Measurements from ENCODE around the gene STX8.
"Not testable (repeated sequence)": the region's sequence is repeated elsewhere in the genome, so short reads cannot be mapped to it uniquely, and the experiment has no call there.

STX8 gene

DNA sequence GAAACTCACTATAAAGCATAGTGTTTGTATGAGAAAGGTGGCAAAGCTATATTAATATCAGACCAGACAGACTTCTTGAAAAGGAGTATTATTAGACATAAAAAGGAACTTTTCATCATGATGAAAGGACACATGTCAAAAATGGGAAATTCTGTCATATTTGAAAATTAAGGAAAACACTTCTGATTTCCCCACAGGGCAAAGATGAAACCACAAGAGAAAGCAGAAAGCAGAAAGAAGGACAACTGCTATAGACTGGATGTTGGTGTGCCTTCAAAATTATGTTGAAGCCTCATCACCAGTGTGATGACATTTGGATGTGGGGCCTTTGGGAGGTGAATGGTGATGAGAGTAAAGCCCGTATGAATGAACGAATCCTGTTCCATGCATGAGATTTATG is 193.0 kb downstream of the STX8 start:
- no peak for DNase-seq

DNA sequence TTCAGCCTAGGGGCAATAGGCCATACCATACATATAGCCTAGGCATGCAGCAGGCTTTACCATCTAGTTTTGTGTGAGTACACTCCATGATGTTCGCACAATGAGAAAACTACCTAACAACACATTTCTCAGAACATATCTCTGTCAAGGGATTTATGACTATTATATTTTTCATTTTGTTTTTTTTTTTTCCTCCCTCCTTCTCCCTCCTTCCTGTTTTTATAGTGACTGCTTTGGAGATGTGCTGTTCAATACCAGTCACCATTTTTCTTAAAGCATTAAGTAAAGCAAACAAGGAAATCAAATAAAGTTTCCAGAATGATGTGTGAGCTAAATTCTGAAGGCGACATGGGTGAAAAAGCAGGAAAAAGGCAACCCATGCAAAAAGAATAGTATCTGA is 194.6 kb downstream of the STX8 start:
- DNase-seq = no peak

DNA sequence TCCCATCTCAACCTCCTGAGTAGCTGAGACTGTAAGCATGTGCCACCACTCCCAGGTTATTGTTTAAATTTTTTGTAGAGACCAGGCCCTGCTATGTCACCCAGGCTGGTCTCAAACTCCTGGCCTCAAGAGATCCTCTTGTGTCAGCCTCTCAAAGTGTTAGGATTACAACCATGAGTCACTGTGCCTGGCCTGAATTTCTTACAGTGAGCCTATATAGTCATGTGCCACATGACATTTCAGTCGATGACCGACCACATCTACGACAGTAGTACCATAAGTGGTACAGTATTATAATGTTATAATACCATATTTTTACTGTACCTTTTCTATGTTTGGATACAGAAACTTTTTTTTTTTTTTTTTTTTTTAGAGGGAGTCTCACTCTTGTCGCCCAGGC is 195.3 kb downstream of the STX8 start:
- DNase-seq = no peak

DNA sequence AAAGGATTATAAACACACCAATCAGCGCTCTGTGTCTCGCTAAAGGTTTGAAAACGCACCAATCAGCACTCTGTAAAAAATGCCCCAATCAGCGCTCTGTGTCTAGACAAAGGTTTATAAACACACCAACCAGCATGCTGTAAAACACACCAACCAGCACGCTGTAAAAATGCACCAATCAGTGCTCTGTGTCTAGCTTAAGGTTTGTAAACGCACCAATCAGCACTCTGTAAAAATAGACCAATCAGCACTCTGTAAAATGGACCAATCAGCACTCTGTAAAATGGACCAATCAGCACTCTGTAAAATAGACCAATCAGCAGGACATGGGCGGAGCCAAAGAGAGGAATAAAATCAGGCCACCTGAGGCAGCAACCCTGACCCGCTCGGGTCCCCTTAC is 199.4 kb downstream of the STX8 start:
- DNase-seq = not testable (repeated sequence)

DNA sequence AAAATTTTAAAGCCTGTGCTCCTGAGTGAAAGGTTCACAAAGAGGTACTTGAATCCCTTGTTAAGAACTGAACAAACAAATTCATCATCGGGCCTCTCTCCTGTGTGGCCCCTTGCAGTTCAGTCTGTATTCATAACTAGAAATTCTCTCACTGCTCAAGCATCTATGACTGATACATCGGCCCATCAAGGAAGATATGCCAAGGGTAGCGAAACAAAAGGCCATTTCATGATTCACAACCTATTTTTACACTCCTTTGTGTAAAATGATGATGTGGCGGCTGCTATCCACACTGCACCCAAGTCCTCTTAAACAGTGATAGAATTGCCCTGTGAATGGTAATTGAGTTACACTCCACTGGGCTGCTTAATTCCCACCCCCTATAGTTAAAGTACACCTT is 204.6 kb downstream of the STX8 start:
- DNase-seq = peak; percentile 90

DNA sequence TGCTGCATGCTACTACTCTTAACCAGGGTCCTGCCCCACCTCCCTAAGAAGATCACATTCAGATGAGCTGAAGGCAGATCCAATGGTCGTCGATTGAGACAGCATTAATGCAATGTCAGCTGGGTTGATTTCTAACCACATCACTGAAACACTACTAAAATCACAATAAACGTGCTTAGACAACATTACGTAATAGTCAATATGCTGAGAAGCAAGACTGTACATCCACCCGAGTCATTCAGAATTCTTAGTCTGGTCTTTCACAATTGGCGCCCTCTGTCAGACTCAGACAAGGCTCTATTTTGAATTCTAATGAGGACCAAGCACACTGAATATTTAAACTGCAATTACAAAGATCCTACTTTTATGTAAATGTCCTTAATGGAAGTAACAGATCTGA is 205.2 kb downstream of the STX8 start:
- peak; percentile 63 for DNase-seq

DNA sequence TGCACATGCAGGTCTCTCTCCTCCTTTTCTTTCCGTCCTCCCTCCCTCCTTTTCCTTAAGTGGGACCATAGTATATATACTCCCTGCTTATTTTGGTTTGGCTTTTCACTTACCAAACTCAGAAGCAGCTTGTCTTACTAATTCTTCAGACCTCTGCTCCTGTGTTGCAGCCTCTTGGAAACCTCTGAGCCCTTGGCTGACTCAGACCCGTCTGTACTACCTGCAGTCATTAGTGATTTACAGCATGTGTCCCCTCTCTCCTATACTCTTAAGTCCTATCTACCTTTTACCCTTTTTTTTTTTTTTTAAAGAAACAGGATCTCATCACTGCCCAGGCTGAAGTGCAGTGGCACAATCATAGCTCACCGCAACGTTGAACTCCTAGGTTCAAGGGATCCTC is 207.0 kb downstream of the STX8 start:
- no peak for DNase-seq

DNA sequence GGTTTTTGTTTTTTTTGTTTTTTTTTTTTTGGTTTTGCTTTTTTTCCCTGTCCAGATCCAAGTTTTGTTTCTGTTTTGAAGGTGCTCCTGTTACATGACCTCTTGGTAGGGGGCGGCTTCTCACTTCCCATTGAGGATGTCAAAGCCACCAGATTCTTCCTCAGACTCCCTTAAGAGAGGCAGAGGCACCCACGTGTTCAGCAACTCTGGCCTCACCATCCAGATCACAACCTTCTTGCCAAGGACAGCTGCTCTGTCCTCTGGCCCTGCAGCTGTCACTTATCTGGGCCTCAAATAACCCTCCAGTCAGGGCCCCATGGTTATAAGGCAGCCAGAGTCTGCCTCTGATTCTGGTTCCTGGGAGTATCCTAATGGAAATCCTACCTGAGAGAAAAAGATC is 208.5 kb downstream of the STX8 start:
- DNase-seq = no peak

DNA sequence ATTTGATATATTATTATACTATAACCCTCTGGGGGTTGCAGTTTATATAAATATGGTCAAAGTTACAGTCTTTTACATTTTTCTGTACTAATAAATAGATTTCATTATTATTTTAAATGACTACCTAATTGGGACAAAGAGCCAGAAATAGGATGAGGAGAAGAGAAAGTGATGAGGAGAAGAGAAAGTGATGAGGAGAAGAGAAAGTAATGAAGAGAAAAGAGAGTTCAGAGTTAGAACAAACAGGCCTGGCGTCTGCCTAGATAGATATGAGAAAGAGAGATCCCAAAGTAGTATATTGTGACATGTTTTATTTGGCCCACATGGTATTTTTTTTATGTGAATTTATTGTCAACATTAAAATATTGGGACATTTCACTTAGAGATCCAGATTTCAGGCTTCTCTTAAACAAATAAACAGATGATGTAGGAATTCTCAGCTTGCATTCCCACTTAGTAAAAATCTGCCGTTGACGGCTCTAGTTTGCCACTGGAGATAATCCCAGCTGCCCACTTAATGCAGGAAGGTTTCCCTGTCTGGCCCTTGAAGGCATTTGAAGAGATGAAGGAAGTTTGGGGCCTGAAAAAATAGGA is 210.7 kb downstream of the STX8 start:
- no peak for DNase-seq

DNA sequence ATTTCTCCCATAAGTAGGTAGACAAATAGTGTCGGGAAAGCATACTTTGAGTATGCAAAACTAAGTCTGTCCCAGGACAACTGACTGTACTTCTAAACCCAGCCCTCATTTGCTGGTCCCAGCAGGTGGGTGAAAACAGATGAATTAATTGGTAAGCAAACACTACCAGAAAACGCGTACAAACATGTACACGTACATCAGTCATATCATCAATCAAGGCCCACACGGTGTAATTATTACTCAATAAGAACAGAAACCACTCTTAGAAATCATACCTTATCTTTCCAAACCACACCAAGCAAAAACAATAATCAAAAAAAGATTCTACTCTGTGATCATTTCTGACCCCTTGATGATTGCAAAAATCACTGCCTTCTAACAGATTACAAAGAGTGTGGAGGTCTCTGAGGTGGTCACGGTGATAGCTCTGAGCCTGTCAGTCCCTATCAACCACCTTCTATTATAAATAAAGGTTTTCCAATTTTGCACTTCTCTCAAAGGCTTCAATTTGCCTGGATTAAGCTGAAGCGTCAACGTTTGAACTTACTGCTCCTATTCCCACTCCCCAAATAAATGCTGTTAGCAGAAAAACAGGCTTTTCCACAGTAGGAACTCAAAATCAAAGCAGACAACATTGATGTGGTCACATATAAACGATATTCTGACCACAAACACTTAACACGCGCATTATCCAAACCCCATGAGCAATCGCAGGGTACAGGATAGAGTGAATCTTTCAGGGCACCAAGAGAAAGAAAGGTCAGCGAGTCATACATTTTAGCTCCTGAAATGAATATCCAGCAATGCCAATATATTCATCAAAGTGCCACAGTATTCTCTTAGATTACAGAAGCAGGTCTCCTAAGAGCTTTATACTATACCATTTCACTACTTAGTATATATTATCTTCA is 211.9 kb downstream of the STX8 start:
- peak; percentile 40 for DNase-seq

DNA sequence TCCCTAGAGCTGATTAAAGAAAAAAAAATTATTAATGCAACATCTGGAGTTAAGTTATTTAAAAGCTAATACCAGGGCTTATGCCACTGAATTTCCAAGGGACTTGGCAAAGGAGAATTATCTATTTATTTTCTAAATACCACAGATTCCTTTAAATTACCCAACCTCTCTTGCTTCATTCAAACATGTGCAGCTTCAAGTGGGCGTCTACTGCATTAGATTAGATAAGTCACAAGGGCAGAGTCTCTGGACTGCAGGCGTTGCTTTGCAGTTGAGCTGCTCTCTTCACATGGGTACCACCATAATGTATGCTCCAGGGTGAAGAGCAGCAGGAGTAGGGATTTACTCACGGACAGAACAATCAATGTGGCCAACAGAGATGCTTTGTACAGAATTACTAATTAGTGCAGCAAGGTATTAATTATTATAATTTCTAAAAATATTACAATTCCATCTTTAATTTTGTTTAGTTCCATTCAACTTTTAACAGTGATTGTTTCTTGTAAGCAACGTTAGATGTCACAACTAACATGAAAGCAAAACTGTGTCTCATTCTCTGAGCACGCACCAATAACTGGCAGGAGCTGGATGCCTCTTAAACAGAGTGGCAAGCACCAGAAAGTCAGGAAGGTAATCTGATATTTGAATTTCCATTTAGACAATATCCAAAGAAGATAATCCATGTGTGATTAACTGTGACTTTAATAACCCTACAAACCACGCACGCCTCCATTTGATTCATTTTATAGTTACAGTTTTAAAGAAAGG is 214.2 kb downstream of the STX8 start:
- no peak for DNase-seq

DNA sequence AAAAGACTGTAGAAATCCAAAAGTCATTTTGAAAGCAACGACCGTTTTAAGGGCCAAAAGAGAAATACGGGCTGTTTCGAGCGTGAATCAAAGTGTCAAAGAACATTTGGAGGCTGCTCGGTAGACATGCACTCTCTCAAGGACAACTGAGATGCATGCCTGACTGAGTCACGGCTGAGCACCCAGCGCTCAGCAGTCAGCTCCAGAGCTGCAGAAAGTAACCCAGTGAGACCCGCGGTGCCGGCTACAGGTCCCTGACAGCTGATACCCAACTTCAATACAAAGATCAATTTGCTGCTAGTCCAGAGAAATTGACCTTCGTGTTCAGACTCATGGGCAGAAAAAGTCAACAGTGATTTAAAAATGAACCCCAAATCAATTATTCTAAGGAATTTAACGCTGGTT is 214.9 kb downstream of the STX8 start:
- DNase-seq = no peak

DNA sequence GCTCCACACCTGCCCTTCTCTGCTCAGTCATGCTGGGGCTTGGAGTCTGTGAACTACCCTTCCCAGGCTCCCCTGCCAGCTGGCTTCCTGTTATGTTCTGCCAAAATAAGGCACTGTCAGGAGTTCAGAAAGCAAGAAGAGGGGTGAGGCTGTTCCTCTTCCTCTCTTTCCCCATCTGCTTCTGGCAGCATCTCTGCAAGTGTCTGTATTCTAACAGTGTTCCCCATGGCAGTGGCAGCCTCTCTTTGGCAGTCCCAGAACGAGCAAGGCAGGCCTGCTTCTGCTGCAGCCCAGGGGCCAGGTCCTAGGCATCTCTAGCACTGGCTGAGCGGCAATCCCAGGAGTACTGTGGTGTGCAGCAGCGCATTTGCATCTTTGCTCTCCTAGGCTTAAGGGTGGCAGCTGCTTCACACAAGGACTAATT is 219.1 kb downstream of the STX8 start:
- DNase-seq = peak; percentile 49

DNA sequence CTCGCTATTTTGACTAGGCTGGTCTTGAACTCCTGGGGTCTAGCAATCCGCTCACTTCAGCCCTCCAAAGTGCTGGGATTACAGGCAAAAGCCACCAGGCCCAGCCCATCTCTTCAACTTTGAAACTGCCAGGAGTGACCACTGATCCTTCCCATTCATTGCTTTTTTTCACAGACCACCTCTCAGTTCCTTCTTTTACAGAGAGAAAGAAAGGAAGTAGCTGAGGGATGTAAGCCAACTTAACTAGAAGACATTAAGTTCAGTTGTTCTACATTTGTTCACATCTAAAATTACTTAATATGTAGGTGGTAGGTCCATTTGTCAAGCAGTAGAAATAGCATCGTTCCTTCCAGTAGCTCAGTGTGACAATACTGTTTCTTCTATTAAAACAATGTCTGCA is 219.8 kb downstream of the STX8 start:
- no peak for DNase-seq

DNA sequence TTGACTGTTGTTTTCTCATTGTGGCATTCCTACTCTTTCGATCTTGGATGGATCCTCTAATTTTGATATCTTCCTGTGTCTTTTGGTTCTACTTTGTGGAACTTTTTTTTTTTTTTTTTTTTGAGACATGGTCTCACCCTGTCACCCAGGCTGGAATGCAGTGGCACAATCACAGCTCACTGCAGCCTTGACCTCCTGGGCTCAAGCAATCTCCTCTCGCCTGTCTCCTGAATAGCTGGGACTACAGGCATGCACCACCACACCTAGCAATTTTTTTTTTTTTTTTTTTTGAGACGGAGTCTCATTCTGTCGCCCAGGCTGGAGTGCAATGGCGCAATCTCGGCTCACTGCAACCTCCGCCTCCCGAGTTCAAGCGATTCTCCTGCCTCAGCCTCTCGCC is 220.4 kb downstream of the STX8 start:
- not testable (repeated sequence) for DNase-seq

DNA sequence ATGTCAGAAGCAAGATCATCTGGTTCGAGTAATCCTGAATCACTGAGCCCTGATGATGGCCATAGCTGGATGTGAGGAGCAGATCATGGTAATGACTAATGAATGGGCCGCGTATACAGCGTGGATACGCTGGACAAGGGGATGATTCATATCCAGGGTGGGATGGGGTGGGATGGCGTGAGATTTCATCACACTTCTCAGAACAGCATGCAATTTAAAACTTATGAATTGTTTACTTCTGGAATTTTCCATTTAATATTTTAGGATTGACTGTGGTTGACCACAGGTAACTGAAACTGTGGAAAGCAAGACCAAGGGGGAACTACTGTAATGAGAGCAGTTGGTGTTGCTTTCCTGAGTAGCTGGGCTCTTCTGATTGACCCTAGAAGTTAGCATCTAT is 225.5 kb downstream of the STX8 start:
- no peak for DNase-seq

DNA sequence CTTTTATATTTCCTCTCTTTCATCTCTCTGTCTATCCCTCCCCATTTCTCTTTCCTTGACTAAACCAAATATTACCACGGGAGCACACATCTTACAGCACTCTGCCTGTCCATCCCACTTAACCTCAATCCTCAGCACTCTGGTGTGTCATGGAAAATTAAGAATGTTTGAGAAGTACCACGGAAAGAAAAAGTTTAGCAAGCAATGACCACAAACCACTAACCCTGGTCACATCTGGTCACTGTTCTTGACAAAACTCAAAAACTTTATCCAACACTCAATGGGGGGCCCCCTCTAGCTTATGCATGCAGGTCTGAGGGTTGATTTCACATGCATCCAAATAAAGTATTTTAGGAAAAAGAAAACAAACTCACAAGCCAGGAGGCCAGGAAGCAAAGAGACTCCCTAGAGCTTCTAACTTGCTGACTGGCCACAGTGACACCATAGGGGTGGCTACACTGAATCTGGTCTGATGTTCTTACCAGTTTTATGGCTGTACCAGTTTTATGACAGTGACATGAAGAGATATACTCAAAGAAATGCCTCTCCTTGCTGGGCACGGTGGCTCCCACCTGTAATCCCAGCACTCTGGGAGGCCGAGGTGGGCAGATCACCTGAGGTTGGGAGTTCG is 229.2 kb downstream of the STX8 start:
- no peak for DNase-seq

DNA sequence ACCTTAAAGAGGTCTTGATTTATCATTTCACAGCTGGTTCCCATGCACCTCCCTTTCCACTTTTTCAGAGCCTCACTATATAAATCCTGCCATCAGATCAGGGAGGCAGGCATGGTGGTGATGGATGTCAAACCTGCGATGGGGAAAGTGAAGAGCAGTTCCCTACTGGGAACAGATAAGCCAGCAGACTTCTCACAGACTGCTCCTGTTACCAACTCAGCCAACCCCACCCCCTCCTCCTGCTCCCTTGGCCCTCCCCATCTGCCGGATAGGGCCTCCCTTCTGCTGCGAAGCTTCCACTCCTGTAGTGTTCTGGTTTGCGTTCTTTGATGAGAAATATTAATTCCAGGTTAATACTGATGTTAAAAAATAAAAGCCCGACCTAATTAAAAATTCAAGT is 232.1 kb downstream of the STX8 start:
- no peak for DNase-seq

DNA sequence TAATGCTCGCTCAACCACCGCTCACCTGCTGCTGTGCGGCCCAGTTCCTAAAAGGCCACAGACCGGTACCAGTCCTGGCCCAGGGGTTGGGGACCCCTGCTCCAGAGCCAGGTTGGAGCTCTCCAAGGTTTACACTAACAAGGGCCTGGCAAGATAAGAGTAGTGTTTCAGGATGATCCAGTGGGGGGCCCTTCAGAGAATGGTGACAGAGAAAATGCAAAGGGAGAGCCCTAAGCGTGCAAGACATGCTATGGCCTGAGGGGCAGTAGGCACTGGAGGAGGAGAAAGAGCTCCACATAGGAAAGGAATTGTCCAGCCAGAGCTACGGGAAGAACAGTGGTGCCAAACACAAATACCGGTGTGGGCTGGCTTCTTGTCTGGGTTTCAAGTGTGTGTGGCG is 233.4 kb downstream of the STX8 start:
- DNase-seq = no peak

DNA sequence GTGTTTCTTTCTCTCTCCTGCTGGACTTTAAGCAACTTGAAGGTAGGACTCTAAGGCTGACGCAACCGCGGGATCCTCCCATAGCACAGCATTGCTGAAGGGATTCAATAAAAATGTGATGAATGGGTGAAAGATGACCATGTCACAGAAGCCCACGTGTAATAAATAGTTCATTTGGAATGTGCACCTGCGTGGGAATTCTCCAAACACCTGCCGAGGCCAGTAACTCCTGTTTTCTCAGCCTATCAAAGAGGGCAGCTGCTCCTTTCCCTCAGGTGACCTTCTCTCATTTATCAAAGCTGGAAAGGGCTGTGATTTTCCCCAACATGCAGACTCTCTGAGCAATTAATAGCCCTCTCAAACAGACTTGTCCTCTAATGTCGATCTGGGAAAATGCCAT is 235.7 kb downstream of the STX8 start:
- DNase-seq = no peak

DNA sequence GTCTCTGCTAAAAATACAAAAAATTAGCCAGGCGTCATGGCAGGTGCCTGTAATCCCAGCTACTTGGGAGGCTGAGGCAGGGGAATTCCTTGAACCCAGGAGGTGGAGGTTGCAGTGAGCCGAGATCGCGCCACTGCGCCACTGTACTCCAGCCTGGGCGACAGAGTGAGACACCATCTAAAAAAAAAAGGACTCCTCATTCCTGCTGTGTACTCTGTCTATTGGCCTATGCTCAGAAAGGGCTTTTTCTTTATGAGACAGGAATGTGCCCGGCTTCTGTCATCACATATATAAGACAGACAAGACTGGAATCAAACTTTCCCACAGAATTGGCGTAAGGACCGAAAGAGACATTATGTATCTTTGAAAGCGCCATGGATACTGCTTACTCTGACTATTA is 236.1 kb downstream of the STX8 start:
- not testable (repeated sequence) for DNase-seq

DNA sequence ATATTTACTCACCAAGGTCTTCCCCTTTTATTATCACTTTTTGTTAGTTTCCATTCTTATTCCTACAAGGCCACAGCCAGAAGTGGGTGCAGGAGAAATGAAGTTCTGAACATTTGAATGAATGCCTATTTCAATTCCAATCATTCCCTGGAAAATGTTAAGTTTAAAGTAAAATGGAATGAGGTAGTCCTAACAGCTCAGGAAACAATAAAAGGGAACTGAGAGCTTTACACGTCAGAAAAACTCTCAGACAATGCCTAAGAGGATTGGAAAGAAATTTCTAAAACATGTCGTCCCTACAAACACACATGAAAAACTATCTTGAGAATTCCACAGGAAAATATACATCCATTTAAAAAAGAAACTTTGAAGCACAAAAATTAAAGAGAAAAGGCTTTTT is 238.8 kb downstream of the STX8 start:
- no peak for DNase-seq

All from NCI-H1436 (cell line).